Heart right ventricle (tissue), 16 donors: ENCODE measurements around the gene ZFAND3. TPM values are rescaled to one million over a fixed set of nuclear protein-coding genes. Genes with fewer than 3 reads are reported as not detected.

ENCODE experiments used
- ATAC-seq, 8 donors: fragments of 200-7000 bp; cut with Tn5 transposase; one replicate each; pipeline ENCODE4 v1.9.1; 2020; ENCODE audit warnings: mild to moderate bottlenecking in 8 of 8, moderate library complexity in 8 of 8, moderate number of reproducible peaks in 1 of 8
- DNase-seq, 2 donors: peaks; one replicate each; pipeline ENCODE4 v3.0.0-alpha.2; 2020
- H3K27ac ChIP-seq, 10 donors: fragments of 200-600 bp; sonication (generic) in 2 of 10; one replicate each; pipeline versions ENCODE4 v1.5.0 to v1.8.0; 2020 to 2022; ENCODE audit warnings: mild to moderate bottlenecking in 3 of 10
- H3K27me3 ChIP-seq, 7 donors: fragments of 200-600 bp; one replicate each; pipeline ENCODE4 v1.8.0; 2021 to 2022; ENCODE audit warnings: mild to moderate bottlenecking in 2 of 7
- H3K36me3 ChIP-seq, 9 donors: fragments of 200-600 bp; sonication (generic) in 1 of 9; one replicate each; pipeline versions ENCODE4 v1.5.0 to v1.8.0; 2020 to 2022; ENCODE audit warnings: mild to moderate bottlenecking in 2 of 9
- H3K4me1 ChIP-seq, 9 donors: fragments of 200-600 bp; sonication (generic) in 1 of 9; one replicate each; pipeline versions ENCODE4 v1.5.0 to v1.8.0; 2020 to 2022; ENCODE audit warnings: mild to moderate bottlenecking in 4 of 9
- H3K4me3 ChIP-seq, 10 donors: fragments of 200-600 bp; sonication (generic) in 2 of 10; one replicate each; pipeline versions ENCODE4 v1.5.0 to v1.8.0; 2020 to 2022; ENCODE audit warnings: mild to moderate bottlenecking in 7 of 10, moderate library complexity in 2 of 10
- H3K9me3 ChIP-seq, 11 donors: fragments of 200-600 bp in 10 of 11; sonication (generic) in 2 of 11; one replicate each; pipeline versions ENCODE4 v1.5.0 to v1.8.0; 2013 to 2022; ENCODE audit warnings: mild to moderate bottlenecking in 2 of 11, control low read depth in 1 of 11, moderate library complexity in 1 of 11
- WGBS, 2 donors: extraction: QIAGEN DNeasy Blood & Tissue Kit; methylation state at CpG; one replicate each; pipeline ENCODE4 v1.1.7; 2013; ENCODE audit warnings: inconsistent platforms in 1 of 2; 5-methylcytosine and 5-hydroxymethylcytosine counted together
- intact Hi-C, 10 donors: fragments of 100-400 bp; cut with DNase I; formaldehyde crosslinking; loops; one replicate each; pipeline versions ENCODE4 v1.11.1 to v1.14.2; 2022
- polyA plus RNA-seq, 2 donors: library from polyadenylated mRNA; stranded (reverse); fragments of 200-250 nt; gene quantifications; one replicate each; pipeline ENCODE4 v1.2.3, GENCODE V29; 2013
- total RNA-seq, 10 donors: library from RNA; stranded (reverse); fragmentation: NEBNext Ultra II Directional in 3 of 10; extraction: Animal tissue kit (Norgen Biotek cat#: 25700) in 3 of 10; gene quantifications; one replicate each; pipeline versions ENCODE4 v1.2.1 to v1.2.4, GENCODE V29; 2021 to 2023
- TF ChIP-seq, protein P1 (sequence below), 9 donors: fragments of 200-600 bp; sonication (generic) in 2 of 9; IDR thresholded peaks; one replicate each; pipeline versions ENCODE4 v1.5.0 to v1.8.0; 2021 to 2022; ENCODE audit warnings: antibody characterized with exemption in 9 of 9, mild to moderate bottlenecking in 5 of 9, moderate library complexity in 1 of 9
- donor health status: Arrhythmogenic right ventricular cardiomyopathy.
- donor health status: ischemic (EF 13 %, LVEDD 7.1; RV severe dilation, severe dysfunction).
- donor health status: healthy with polysubstance abuse.
- donor health status: DM: no; HTN: yes; CAD: no.
- donor health status: DM: no; HTN: no; CAD: no.
- donor health status: ischemic (EF 25% LVEDD 6.9; RV normal size, moderate dysfunction).
- donor health status: ischemic (EF 25% LVEDD 5.7; RV mildly dilated, moderate dysfunction).
- donor health status: healthy.
- donor health status: DM: yes; HTN: yes; CAD: no.
- donor health status: Ischemic cardiomyopathy.
- donor health status: ischemic (EF 35%, LVEDD 5.7; RV mildly dilated, moderate dysfunction).
- donor health status: nonischemic (EF 11% LVEDD 7.7; RV severe dilation, severe dysfunction).
- donor health status: DM: yes; HTN: yes; CAD: no.
- donor health status: PGD.
- donor health status: ischemic (EF 29% LVEDD 5.4; RV normal size, mild dysfunction).
- donor health status: nonischemic (EF 23%, LVEDD 6.1; RV moderate dilation, normal function).

The ZFAND3 gene
- total and polyA plus RNA-seq, 12 donors: 24.4 to 123 (median 105) TPM

GRCh38 chr6:38034274-38034914, 214.9 kb downstream of the ZFAND3 start:
- Histone ChIP-seq H3K4me1 (peaks cover 0 to 47% (median 23%) of the 10 kb centered on the region in 9 donors), H3K9me3 (no peaks in the 10 kb centered on the region), H3K27ac (no peak overlapping the region), H3K36me3 (no peaks in the 10 kb centered on the region), H3K4me3 (no peak overlapping the region), H3K27me3 (no peaks in the 10 kb centered on the region)
- intact Hi-C loops: loop anchor here in 7 of 10 donors (5.0 to 10.0 kb wide), 3 partner anchors 458 to 630 kb away; no protein-coding TSS in a partner anchor
- 80 to 87% methylated on average over 1 of the region's 1 CpG for WGBS, 2 donors
- DNase-seq (no peak), ATAC-seq (no peak)
- TF ChIP-seq, protein P1, sequence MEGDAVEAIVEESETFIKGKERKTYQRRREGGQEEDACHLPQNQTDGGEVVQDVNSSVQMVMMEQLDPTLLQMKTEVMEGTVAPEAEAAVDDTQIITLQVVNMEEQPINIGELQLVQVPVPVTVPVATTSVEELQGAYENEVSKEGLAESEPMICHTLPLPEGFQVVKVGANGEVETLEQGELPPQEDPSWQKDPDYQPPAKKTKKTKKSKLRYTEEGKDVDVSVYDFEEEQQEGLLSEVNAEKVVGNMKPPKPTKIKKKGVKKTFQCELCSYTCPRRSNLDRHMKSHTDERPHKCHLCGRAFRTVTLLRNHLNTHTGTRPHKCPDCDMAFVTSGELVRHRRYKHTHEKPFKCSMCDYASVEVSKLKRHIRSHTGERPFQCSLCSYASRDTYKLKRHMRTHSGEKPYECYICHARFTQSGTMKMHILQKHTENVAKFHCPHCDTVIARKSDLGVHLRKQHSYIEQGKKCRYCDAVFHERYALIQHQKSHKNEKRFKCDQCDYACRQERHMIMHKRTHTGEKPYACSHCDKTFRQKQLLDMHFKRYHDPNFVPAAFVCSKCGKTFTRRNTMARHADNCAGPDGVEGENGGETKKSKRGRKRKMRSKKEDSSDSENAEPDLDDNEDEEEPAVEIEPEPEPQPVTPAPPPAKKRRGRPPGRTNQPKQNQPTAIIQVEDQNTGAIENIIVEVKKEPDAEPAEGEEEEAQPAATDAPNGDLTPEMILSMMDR (IDR thresholded peaks at IDR 0.05): peak in 8 of 9 donors; percentile 13 to 70 (median 56)

- intact Hi-C loops: loop anchor here in 8 of 10 donors (5.0 to 10.0 kb wide), 4 partner anchors 457 to 629 kb away; no protein-coding TSS in a partner anchor
- Histone ChIP-seq H3K27ac (no peak overlapping the region), H3K27me3 (no peaks in the 10 kb centered on the region), H3K4me1 (peaks cover 0 to 50% (median 23%) of the 10 kb centered on the region in 9 donors), H3K36me3 (no peaks in the 10 kb centered on the region), H3K4me3 (no peak overlapping the region), H3K9me3 (no peaks in the 10 kb centered on the region)
- 94% methylated on average over 1 of the region's 1 CpG for WGBS, 2 donors
- TF ChIP-seq, protein P1 (IDR thresholded peaks at IDR 0.05): no peak
- DNase-seq: no peak
- no peak for ATAC-seq
Measured at GRCh38 chr6:38035478-38035877, 216.0 kb downstream of the ZFAND3 start.

DNA sequence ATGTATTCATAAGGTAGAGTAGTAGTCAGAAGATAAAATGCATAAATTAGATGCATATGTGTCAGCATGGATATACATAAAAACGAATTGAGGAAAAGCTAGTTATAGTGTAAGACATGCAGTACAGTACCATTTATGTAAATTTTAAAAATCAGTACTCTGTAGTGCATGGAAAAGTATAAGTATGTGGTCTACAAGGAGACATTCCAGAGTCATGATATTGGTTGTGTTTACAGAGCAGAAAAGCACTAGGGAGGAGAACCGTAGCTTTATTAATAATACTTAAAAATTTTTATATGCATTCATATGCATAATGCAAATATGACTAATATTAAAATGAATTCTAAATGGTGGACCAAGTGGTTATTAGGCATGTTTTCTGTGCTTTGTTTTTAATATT, 220.0 kb downstream of the ZFAND3 start:
- Histone ChIP-seq H3K36me3 (no peaks in the 10 kb centered on the region), H3K9me3 (no peaks in the 10 kb centered on the region), H3K4me3 (no peak overlapping the region), H3K27ac (no peak overlapping the region), H3K27me3 (no peaks in the 10 kb centered on the region), H3K4me1 (peaks cover 0 to 40% (median 13%) of the 10 kb centered on the region in 9 donors)
- 86 to 95% methylated on average over 2 of the region's 2 CpGs for WGBS, 2 donors
- DNase-seq (no peak), ATAC-seq (no peak)
- intact Hi-C loops: loop anchor here in 8 of 10 donors (5.0 to 10.0 kb wide), 4 partner anchors 453 to 625 kb away; no protein-coding TSS in a partner anchor
- TF ChIP-seq, protein P1 (IDR thresholded peaks at IDR 0.05): no peak

- intact Hi-C loops: no loop called here
- Histone ChIP-seq H3K27ac (no peak overlapping the region), H3K4me1 (peaks cover 0 to 33% (median 6%) of the 10 kb centered on the region in 9 donors), H3K27me3 (no peaks in the 10 kb centered on the region), H3K9me3 (no peaks in the 10 kb centered on the region), H3K4me3 (no peak overlapping the region), H3K36me3 (no peaks in the 10 kb centered on the region)
- DNase-seq (no peak), ATAC-seq (no peak)
- 91 to 92% methylated on average over 1 of the region's 1 CpG for WGBS, 2 donors
- TF ChIP-seq, protein P1 (IDR thresholded peaks at IDR 0.05): no peak
Measured at GRCh38 chr6:38040254-38040653, 220.7 kb downstream of the ZFAND3 start.
